ENCODE measurements around the gene ABCB8.

ABCB8 gene

GRCh38 chr7:151059367-151060112, 31.3 kb downstream of the ABCB8 start, which contains the start of gene SLC4A2:
Gene SLC4A2 (plus strand): TSS chr7:151059589. CDS start chr7:151061988, 2,399 bp downstream.
- DNase-seq, result no peak

GRCh38 chr7:151060113-151060415, 31.8 kb downstream of the ABCB8 start:
- no peak for DNase-seq

- no peak for DNase-seq
These were observed 32.4 kb downstream of the ABCB8 start for GRCh38 chr7:151060416-151061212.

DNA sequence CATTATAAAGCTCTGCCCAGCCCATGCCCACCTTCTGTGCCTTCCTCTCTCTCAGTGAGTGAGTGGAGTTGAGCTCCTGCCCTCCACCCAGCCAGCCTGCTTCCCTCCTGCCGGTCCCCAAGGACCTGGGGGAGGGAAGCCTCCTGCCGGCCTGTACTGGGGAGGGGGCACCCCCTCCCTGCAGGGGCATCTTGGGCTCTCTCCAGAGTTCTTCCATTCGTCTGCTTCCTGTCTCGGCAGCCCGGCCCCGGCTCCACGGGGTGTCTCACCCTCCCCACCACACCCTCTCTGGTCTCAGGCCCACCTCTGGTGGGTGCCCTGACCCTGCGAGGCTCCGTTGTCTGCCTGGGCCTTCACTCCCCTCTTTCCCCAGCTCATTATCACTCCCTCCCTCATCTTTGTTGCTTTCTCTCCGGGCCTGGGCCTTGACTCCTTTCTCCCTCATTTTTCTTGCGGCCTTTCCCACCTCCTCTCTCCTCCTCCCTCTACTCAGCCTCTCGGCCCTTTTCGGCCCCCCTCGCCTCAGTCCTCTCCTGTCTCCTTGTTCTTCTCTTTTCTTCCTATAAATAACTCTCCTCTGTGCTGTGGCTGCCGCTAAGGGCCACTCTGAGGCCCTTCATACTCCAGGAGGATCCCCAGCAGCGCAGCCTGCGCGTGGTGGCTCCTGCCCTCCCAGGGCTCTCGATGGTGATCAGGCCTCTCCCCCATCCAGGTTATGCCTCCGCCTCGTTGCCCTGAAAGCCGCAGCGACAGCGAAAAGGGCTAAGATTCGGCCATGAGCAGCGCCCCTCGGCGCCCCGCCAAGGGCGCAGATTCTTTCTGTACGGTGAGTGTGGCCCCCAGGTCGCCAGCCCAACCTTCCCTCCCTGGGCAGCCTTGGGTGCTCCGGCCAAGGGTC, 33.2 kb downstream of the ABCB8 start:
- peak; percentile 80 for DNase-seq

DNA sequence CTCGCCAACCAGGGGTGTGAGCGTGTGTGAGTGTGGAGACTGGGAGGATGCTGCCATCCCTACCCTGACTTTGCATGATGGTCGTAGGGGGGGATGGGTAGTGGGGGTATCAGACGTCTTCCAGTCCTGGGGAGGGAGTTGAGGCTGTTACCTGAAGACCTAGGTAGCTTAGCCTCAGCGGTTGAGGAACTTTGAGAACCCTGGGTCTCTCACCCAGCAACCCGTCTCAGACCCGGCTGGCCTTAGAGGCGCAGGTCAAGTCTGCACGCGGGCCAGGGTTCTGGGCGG, 33.8 kb downstream of the ABCB8 start:
- no peak for DNase-seq

- no peak for DNase-seq
These were observed 34.4 kb downstream of the ABCB8 start for GRCh38 chr7:151062399-151063211.

GRCh38 chr7:151063212-151063561, 34.9 kb downstream of the ABCB8 start:
- no peak for DNase-seq

- DNase-seq, result no peak
These were observed 36.2 kb downstream of the ABCB8 start for GRCh38 chr7:151064454-151064853.

DNA sequence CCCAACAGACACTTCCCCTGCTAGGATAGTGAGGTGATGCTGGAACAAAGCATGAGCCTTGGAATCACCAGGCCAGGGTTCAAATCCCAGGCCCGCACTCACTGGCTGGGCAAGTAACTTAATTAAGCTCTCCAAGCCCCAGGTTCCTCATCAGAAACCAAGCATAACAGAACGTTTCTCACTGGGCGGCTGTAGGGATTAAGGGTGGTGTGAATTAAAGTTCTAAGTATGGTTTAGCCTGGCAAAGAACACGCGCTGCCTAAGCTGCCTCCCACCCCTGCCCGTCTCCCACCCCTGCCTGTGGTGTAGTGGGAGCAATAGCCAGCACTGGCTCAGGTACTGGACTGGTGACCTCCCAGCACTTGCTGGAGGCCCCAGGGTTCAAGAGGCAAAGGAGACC, 36.7 kb downstream of the ABCB8 start:
- DNase-seq, result no peak

DNA sequence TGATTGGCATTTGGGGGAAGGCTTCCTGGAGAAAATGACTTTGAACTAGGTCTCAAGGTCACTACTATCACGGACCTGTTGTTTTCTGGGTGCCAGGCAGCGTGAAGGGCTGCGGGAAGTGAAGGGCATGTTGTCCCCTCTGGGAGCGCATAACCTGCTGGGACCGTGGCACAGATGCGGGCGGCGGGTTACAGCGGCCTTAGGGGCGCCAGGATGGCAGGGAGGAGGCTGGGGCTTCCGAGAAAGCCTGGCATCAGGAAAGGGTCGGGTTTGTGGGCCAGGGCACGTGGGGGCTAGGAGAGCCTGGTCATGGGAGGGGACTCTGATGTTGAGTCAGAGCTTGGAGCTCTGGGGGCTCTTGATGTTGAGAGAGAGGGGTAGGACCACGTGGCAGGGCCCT, 37.3 kb downstream of the ABCB8 start:
- DNase-seq, result no peak

GRCh38 chr7:151066273-151066974, 38.2 kb downstream of the ABCB8 start:
- DNase-seq, result no peak

DNA sequence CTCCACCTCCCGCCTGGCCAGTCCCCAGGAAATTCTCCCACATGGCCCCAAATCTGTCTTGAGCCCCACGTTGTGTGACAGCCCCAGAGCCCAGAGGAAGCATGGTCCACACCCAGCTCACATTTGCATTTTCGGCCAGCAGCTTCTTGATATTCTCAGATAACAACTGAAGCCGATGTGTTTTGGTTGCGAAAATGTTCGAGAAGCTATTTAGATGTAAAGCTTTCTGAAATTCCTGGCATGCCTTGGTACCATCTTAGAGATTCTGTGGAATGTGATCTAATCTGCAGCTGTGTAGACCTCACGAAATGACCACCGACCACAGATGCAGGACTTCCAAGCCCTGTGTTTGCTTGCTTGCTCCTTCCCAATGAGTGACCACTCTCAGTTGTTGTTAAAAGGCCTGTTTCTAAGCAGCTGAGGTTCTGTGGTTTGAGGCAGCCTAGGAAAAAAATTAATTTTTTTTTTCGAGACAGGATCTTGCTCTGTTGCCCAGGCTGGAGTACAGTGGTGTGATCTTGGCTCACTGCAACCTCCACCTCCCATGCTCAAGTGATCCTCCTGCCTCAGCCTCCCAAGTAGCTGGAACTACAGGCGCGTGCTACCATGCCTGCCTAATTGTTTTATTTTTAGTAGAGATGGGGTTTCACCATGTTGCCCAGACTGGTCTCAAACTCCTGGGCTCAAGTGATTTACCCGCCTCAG, 40.0 kb downstream of the ABCB8 start:
- no peak for DNase-seq

- no peak for DNase-seq
These were observed 41.8 kb downstream of the ABCB8 start for GRCh38 chr7:151069841-151070573.

- no peak for DNase-seq
These were observed 42.3 kb downstream of the ABCB8 start for GRCh38 chr7:151070574-151070960.

DNA sequence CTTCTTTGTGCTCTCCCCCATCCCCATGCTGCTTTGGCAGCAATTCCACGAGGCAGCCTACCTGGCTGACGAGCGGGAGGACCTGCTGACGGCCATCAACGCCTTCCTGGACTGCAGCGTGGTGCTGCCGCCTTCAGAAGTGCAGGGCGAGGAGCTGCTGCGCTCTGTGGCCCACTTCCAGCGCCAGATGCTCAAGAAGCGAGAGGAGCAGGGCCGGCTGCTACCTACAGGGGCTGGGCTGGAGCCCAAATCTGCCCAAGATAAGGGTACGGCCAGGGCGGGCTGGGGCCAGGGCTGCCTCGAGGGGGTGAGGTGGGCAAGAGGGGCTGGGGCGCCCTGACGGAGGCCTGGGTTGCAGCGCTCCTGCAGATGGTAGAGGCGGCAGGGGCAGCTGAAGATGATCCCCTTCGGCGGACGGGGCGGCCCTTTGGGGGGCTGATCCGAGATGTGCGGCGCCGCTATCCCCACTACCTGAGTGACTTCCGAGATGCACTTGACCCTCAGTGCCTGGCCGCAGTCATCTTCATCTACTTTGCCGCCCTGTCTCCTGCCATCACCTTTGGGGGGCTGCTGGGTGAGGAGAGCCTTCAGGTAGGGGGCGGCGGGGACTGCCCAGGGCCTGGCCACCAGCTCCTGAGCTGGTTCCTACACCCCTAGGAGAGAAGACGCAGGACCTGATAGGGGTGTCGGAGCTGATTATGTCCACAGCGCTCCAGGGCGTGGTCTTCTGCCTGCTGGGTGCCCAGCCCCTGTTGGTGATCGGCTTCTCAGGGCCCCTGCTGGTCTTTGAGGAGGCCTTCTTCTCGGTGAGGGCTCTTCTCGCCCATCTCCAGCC, 43.0 kb downstream of the ABCB8 start:
- no peak for DNase-seq

DNA sequence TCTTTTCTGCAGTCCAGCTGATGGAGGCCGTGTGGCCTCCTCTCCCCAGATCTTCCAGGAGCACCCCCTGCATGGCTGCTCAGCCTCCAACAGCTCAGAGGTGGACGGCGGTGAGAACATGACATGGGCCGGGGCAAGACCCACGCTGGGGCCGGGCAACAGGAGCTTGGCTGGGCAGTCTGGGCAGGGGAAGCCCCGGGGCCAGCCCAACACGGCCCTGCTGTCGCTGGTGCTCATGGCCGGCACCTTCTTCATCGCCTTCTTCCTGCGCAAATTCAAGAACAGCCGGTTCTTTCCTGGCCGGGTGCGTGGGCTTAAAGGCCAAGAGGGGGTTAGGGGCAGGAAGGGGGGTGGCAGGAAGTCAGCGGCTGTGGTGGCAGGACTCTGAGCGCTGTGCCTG, 45.7 kb downstream of the ABCB8 start:
- no peak for DNase-seq

DNA sequence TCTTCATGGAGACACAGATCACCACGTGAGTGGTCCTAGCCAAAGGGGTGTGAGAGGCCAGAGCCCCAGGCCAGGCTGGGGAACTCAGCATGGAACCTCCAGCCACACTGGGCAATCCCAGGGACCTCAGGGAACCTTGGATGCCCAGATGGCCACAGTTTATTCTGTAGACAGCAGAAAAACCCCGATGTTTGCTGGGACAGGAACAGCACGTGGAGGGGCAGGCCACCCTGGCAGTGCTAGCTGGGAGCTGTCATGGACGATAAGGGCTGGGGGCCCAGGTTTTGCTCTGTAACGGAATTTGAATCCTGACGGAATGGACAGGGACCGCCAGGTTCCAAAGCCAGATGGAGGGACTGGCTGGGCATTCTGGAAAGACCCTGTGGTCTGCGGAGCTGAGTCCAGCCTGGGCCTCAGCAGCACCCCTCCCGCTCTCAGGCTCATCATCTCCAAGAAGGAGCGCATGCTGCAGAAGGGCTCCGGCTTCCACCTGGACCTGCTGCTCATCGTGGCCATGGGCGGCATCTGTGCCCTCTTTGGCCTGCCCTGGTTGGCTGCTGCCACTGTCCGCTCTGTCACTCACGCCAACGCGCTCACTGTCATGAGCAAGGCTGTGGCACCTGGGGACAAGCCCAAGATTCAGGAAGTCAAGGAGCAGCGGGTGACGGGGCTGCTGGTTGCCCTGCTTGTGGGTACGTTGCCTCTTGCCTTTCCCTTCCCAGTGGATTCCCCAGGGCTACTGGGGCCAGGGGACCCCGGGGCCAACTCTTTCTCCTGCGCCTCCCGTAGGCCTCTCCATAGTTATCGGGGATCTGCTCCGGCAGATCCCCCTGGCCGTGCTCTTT, 46.8 kb downstream of the ABCB8 start:
- DNase-seq, result no peak

- no peak for DNase-seq
These were observed 47.4 kb downstream of the ABCB8 start for GRCh38 chr7:151075662-151075971.

DNA sequence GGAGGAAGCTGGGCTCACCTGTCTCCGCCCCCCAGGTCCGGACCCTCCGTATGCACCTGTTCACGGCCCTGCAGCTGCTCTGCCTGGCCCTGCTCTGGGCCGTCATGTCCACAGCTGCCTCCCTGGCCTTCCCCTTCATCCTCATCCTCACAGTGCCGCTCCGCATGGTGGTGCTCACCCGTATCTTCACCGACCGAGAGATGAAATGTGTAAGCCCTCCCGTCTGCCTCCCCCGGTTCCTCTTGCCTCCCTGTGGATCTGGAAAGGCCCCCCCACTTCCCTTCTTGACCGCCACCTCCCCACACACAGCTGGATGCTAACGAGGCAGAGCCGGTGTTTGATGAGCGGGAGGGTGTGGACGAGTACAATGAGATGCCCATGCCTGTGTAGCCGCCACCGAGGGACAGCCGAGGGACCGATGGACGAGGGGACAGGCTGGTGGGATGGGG, 47.8 kb downstream of the ABCB8 start:
- DNase-seq, result no peak

Measured in NCI-H187 treated with DMSO at 0.1 percent for 48 hours (cell line).